Activated naive CD4-positive, alpha-beta T cell treated with anti-CD3 and anti-CD28 coated beads, Interleukin-2, amount 10 ng/mL, durations not matched to agents 7 days and 5 days (primary cell): ENCODE results near the gene OR10A3.

Source experiments
- CTCF ChIA-PET: fragments of 350-600 bp; sonication (Branson Sonifier 250); formaldehyde crosslinking; loops from one replicate; lab custom pipeline; 2021; ENCODE audit warnings: antibody characterized with exemption; lab: Charles Lee
- DNase-seq: peaks from one replicate; pipeline ENCODE4 v3.0.0-alpha.2; 2020
- H3K27ac Mint-ChIP-seq: one replicate; pipeline ENCODE4 v1.8.0; 2021; ENCODE audit warnings: mild to moderate bottlenecking, moderate library complexity, mixed read lengths
- H3K27me3 Mint-ChIP-seq: one replicate; pipeline ENCODE4 v1.8.0; 2021; ENCODE audit warnings: mild to moderate bottlenecking, mixed read lengths
- H3K36me3 Mint-ChIP-seq: one replicate; pipeline ENCODE4 v1.8.0; 2021; ENCODE audit warnings: mixed read lengths
- H3K4me1 Mint-ChIP-seq: one replicate; pipeline ENCODE4 v1.8.0; 2021; ENCODE audit warnings: mixed read lengths
- H3K4me3 Mint-ChIP-seq: one replicate; pipeline ENCODE4 v1.8.0; 2021; ENCODE audit warnings: mild to moderate bottlenecking, moderate library complexity, mixed read lengths
- H3K9me3 Mint-ChIP-seq: one replicate; pipeline ENCODE4 v1.8.0; 2021; ENCODE audit warnings: mixed read lengths

The OR10A3 gene

GRCh38 chr11:7967826-7968225, 26.3 kb upstream of the OR10A3 start:
- no peaks in the 10 kb centered on the region for H3K36me3 Mint-ChIP-seq
- H3K4me1 Mint-ChIP-seq, result no peaks in the 10 kb centered on the region
- H3K27me3 Mint-ChIP-seq, result peaks cover 7% of the 10 kb centered on the region
- no peak overlapping the region for H3K4me3 Mint-ChIP-seq
- no peak for DNase-seq
- no peaks in the 10 kb centered on the region for H3K9me3 Mint-ChIP-seq
- H3K27ac Mint-ChIP-seq, result no peak overlapping the region
- CTCF ChIA-PET, result no interaction called here

GRCh38 chr11:7967097-7967496, 25.6 kb upstream of the OR10A3 start:
- peaks cover 7% of the 10 kb centered on the region for H3K27me3 Mint-ChIP-seq
- H3K4me3 Mint-ChIP-seq, result no peak overlapping the region
- H3K36me3 Mint-ChIP-seq, result no peaks in the 10 kb centered on the region
- H3K27ac Mint-ChIP-seq, result no peak overlapping the region
- H3K9me3 Mint-ChIP-seq, result no peaks in the 10 kb centered on the region
- H3K4me1 Mint-ChIP-seq, result no peaks in the 10 kb centered on the region
- CTCF ChIA-PET, result no interaction called here
- no peak for DNase-seq

GRCh38 chr11:7965386-7965785, 23.9 kb upstream of the OR10A3 start, which contains the start of gene NLRP10:
Gene NLRP10, minus strand, starts transcription at chr11:7965447. Its CDS starts 1,952 bp downstream, at chr11:7963495.
- DNase-seq, result no peak
- Mint-ChIP-seq H3K27ac (no peak within 1 kb of the TSS), H3K4me3 (no peak within 1 kb of the TSS), H3K9me3 (no peaks in the 10 kb centered on the region), H3K27me3 (peaks cover 7% of the 10 kb centered on the region), H3K36me3 (no peaks in the 10 kb centered on the region), H3K4me1 (no peaks in the 10 kb centered on the region)
- CTCF ChIA-PET, result no interaction called here

- Mint-ChIP-seq H3K4me3 (no peak overlapping the region), H3K27ac (no peak overlapping the region), H3K9me3 (no peaks in the 10 kb centered on the region), H3K27me3 (peaks cover 12% of the 10 kb centered on the region), H3K4me1 (no peaks in the 10 kb centered on the region), H3K36me3 (no peaks in the 10 kb centered on the region)
- no peak for DNase-seq
- CTCF ChIA-PET, result interaction anchor here (1.4 kb wide), 1 partner anchor 69 kb away, joined by 3 read pairs; no protein-coding TSS in a partner anchor
Observed at GRCh38 chr11:7964873-7965272, 23.4 kb upstream of the OR10A3 start.

GRCh38 chr11:7964261-7964660, 22.8 kb upstream of the OR10A3 start:
- no peak for DNase-seq
- Mint-ChIP-seq H3K9me3 (no peaks in the 10 kb centered on the region), H3K4me1 (no peaks in the 10 kb centered on the region), H3K4me3 (no peak overlapping the region), H3K27me3 (peaks cover 13% of the 10 kb centered on the region), H3K27ac (no peak overlapping the region), H3K36me3 (no peaks in the 10 kb centered on the region)
- CTCF ChIA-PET, result interaction anchor here (1.4 kb wide), 1 partner anchor 69 kb away, joined by 3 read pairs; no protein-coding TSS in a partner anchor

- DNase-seq, result no peak
- H3K27me3 Mint-ChIP-seq, result peaks cover 8% of the 10 kb centered on the region
- no peak overlapping the region for H3K27ac Mint-ChIP-seq
- no peak overlapping the region for H3K4me3 Mint-ChIP-seq
- no peaks in the 10 kb centered on the region for H3K9me3 Mint-ChIP-seq
- no peaks in the 10 kb centered on the region for H3K4me1 Mint-ChIP-seq
- CTCF ChIA-PET, result no interaction called here
- no peaks in the 10 kb centered on the region for H3K36me3 Mint-ChIP-seq
Observed at GRCh38 chr11:7955191-7955590, 13.7 kb upstream of the OR10A3 start.

- Mint-ChIP-seq H3K4me1 (no peaks in the 10 kb centered on the region), H3K9me3 (no peaks in the 10 kb centered on the region), H3K27ac (no peak overlapping the region), H3K36me3 (no peaks in the 10 kb centered on the region), H3K27me3 (peaks cover 12% of the 10 kb centered on the region), H3K4me3 (no peak overlapping the region)
- CTCF ChIA-PET, result no interaction called here
- DNase-seq, result no peak
Observed at GRCh38 chr11:7949934-7950333, 8.4 kb upstream of the OR10A3 start.

GRCh38 chr11:7944123-7944522, 2.6 kb upstream of the OR10A3 start:
- no peaks in the 10 kb centered on the region for H3K36me3 Mint-ChIP-seq
- no peak for DNase-seq
- H3K27ac Mint-ChIP-seq, result no peak overlapping the region
- H3K4me1 Mint-ChIP-seq, result no peaks in the 10 kb centered on the region
- peaks cover 15% of the 10 kb centered on the region for H3K9me3 Mint-ChIP-seq
- CTCF ChIA-PET, result no interaction called here
- no peak overlapping the region for H3K4me3 Mint-ChIP-seq
- peaks cover 12% of the 10 kb centered on the region for H3K27me3 Mint-ChIP-seq

GRCh38 chr11:7941146-7941545, 362 bp downstream of the OR10A3 start:
- CTCF ChIA-PET, result no interaction called here
- H3K4me3 Mint-ChIP-seq, result no peak overlapping the region

GRCh38 chr11:7936615-7937014, 4.9 kb downstream of the OR10A3 start:
- Mint-ChIP-seq H3K36me3 (no peaks in the 10 kb centered on the region), H3K27me3 (no peaks in the 10 kb centered on the region)
- CTCF ChIA-PET, result no interaction called here

More at GRCh38 chr11:7941146-7941545, 362 bp downstream of the OR10A3 start:
- Mint-ChIP-seq H3K9me3 (peaks cover 15% of the 10 kb centered on the region), H3K27ac (no peak overlapping the region), H3K27me3 (peaks cover 5% of the 10 kb centered on the region), H3K4me1 (no peaks in the 10 kb centered on the region), H3K36me3 (no peaks in the 10 kb centered on the region)
- DNase-seq, result no peak

GRCh38 chr11:7931168-7931567, 10.3 kb downstream of the OR10A3 start, which contains the start of gene OR10A6:
Gene OR10A6, minus strand, starts transcription at chr11:7931268. Its CDS starts 2,606 bp downstream, at chr11:7928662.
- H3K9me3 Mint-ChIP-seq, result no peaks in the 10 kb centered on the region
- CTCF ChIA-PET, result no interaction called here
- no peak for DNase-seq
- peaks cover 5% of the 10 kb centered on the region for H3K27me3 Mint-ChIP-seq
- H3K4me3 Mint-ChIP-seq, result no peak within 1 kb of the TSS
- H3K4me1 Mint-ChIP-seq, result no peaks in the 10 kb centered on the region
- no peak within 1 kb of the TSS for H3K27ac Mint-ChIP-seq
- H3K36me3 Mint-ChIP-seq, result no peaks in the 10 kb centered on the region

More at GRCh38 chr11:7936615-7937014, 4.9 kb downstream of the OR10A3 start:
- DNase-seq, result no peak
- no peak overlapping the region for H3K4me3 Mint-ChIP-seq
- no peaks in the 10 kb centered on the region for H3K4me1 Mint-ChIP-seq
- no peaks in the 10 kb centered on the region for H3K9me3 Mint-ChIP-seq
- H3K27ac Mint-ChIP-seq, result no peak overlapping the region

- Mint-ChIP-seq H3K4me3 (no peak overlapping the region), H3K4me1 (no peaks in the 10 kb centered on the region), H3K27me3 (peaks cover 8% of the 10 kb centered on the region), H3K27ac (no peak overlapping the region), H3K36me3 (no peaks in the 10 kb centered on the region), H3K9me3 (no peaks in the 10 kb centered on the region)
- no peak for DNase-seq
- CTCF ChIA-PET, result no interaction called here
Observed at GRCh38 chr11:7927635-7928034, 13.9 kb downstream of the OR10A3 start.

- Mint-ChIP-seq H3K4me1 (no peaks in the 10 kb centered on the region), H3K27me3 (peaks cover 4% of the 10 kb centered on the region), H3K9me3 (no peaks in the 10 kb centered on the region), H3K36me3 (no peaks in the 10 kb centered on the region), H3K4me3 (no peak overlapping the region), H3K27ac (no peak overlapping the region)
- DNase-seq, result no peak
- CTCF ChIA-PET, result no interaction called here
Observed at GRCh38 chr11:7924536-7924935, 17.0 kb downstream of the OR10A3 start.

GRCh38 chr11:7918141-7918540, 23.4 kb downstream of the OR10A3 start:
- no peaks in the 10 kb centered on the region for H3K4me1 Mint-ChIP-seq
- no peaks in the 10 kb centered on the region for H3K36me3 Mint-ChIP-seq
- no peak for DNase-seq
- H3K9me3 Mint-ChIP-seq, result no peaks in the 10 kb centered on the region
- no peak overlapping the region for H3K4me3 Mint-ChIP-seq
- no peak overlapping the region for H3K27ac Mint-ChIP-seq
- no peaks in the 10 kb centered on the region for H3K27me3 Mint-ChIP-seq
- CTCF ChIA-PET, result no interaction called here

GRCh38 chr11:7911011-7911410, 30.5 kb downstream of the OR10A3 start:
- CTCF ChIA-PET, result interaction anchor here (0.6 to 1.8 kb wide), 2 partner anchors 18 to 218 kb away, joined by 3 to 4 read pairs; no protein-coding TSS in a partner anchor
- peaks cover 8% of the 10 kb centered on the region for H3K27me3 Mint-ChIP-seq
- no peak overlapping the region for H3K27ac Mint-ChIP-seq
- DNase-seq, result no peak
- no peaks in the 10 kb centered on the region for H3K36me3 Mint-ChIP-seq
- H3K4me1 Mint-ChIP-seq, result no peaks in the 10 kb centered on the region
- no peak overlapping the region for H3K4me3 Mint-ChIP-seq
- no peaks in the 10 kb centered on the region for H3K9me3 Mint-ChIP-seq
